GM23248 (cell line): Measurements from ENCODE around the gene ZNF687. TPM values are rescaled to one million over a fixed set of nuclear protein-coding genes. Genes with fewer than 3 reads are reported as not detected.

Source experiments
- DNase-seq: peaks from one replicate; pipeline ENCODE4 v3.0.0-alpha.2; 2015
- H2AFZ ChIP-seq: fragments of 200-600 bp; sonication (generic); 2 replicates; pipeline ENCODE4 v1.6.1; 2016; ENCODE audit warnings: antibody characterized with exemption
- H3F3A ChIP-seq: fragments of 200-600 bp; sonication (generic); 2 replicates; pipeline ENCODE4 v1.6.1; 2016; ENCODE audit warnings: mild to moderate bottlenecking, antibody characterized with exemption, mixed run types; ENCODE audit not compliant: insufficient read depth
- H3K27ac ChIP-seq: fragments of 200-600 bp; sonication (generic); 2 replicates; pipeline ENCODE4 v1.5.1; 2016; ENCODE audit warnings: mild to moderate bottlenecking
- H3K27me3 ChIP-seq: fragments of 200-600 bp; sonication (generic); replicated peaks from 2 replicates; pipeline ENCODE4 v1.6.1; 2016; ENCODE audit warnings: mild to moderate bottlenecking; ENCODE audit not compliant: insufficient read depth
- H3K36me3 ChIP-seq: fragments of 200-600 bp; sonication (generic); 2 replicates; pipeline ENCODE4 v1.6.1; 2016; ENCODE audit warnings: low read depth, mild to moderate bottlenecking
- H3K4me1 ChIP-seq: fragments of 200-600 bp; sonication (generic); 2 replicates; pipeline ENCODE4 v1.6.1; 2016; ENCODE audit warnings: mild to moderate bottlenecking; ENCODE audit not compliant: insufficient read depth
- H3K4me2 ChIP-seq: fragments of 200-600 bp; sonication (generic); one replicate; pipeline ENCODE4 v1.6.1; 2016; ENCODE audit warnings: mild to moderate bottlenecking; ENCODE audit not compliant: unreplicated experiment
- H3K4me3 ChIP-seq: fragments of 200-600 bp; sonication (generic); 2 replicates; pipeline ENCODE4 v1.5.1; 2016; ENCODE audit warnings: mild to moderate bottlenecking
- H3K79me2 ChIP-seq: fragments of 200-600 bp; sonication (generic); 2 replicates; pipeline ENCODE4 v1.6.1; 2016; ENCODE audit warnings: mild to moderate bottlenecking; ENCODE audit not compliant: insufficient read depth
- H3K9ac ChIP-seq: fragments of 200-600 bp; sonication (generic); 2 replicates; pipeline ENCODE4 v1.6.1; 2016; ENCODE audit warnings: mild to moderate bottlenecking
- H3K9me2 ChIP-seq: fragments of 200-600 bp; sonication (generic); 2 replicates; pipeline ENCODE4 v1.6.1; 2016; ENCODE audit warnings: mixed run types, mild to moderate bottlenecking, moderate library complexity; ENCODE audit not compliant: insufficient read depth
- H3K9me3 ChIP-seq: fragments of 200-600 bp; sonication (generic); one replicate; pipeline ENCODE4 v1.6.1; 2017; ENCODE audit warnings: low read depth
- H4K20me1 ChIP-seq: fragments of 200-600 bp; sonication (generic); 2 replicates; pipeline ENCODE4 v1.6.0; 2016; ENCODE audit not compliant: insufficient read depth
- EZH2 ChIP-seq: fragments of 200-600 bp; sonication (generic); IDR thresholded peaks from 2 replicates; pipeline ENCODE4 v1.6.1; 2018; ENCODE audit warnings: antibody characterized with exemption, mild to moderate bottlenecking; ENCODE audit not compliant: insufficient read depth, poor library complexity, severe bottlenecking
- EZH2phosphoT487 ChIP-seq: fragments of 200-600 bp; sonication (generic); IDR thresholded peaks from 2 replicates; pipeline ENCODE4 v1.6.1; 2018; ENCODE audit warnings: antibody characterized with exemption, moderate library complexity, mild to moderate bottlenecking, low read depth; ENCODE audit not compliant: insufficient read depth
- WGBS, 2 experiments: methylation state at CpG; one replicate each; pipeline ENCODE4 v1.1.6; 2015 to 2017; ENCODE audit warnings: low lambda C conversion rate in 2 of 2, low coverage in 1 of 2; ENCODE audit errors: missing lambda C conversion rate in 2 of 2; 5-methylcytosine and 5-hydroxymethylcytosine counted together
- in situ Hi-C: fragments of 300-500 bp; cut with MboI; formaldehyde crosslinking; loops from 2 replicates; pipeline ENCODE4 v1.15.0; 2020
- polyA plus RNA-seq: library from polyadenylated mRNA; unstranded; fragments of >200 nt; fragmentation: Nextera tagmentation; extraction: Ambion mirVana; gene quantifications from 2 replicates; pipeline ENCODE4 v1.2.1, GENCODE V29; 2016
- total RNA-seq: library from RNA; depleted of rRNA; stranded (reverse); fragments of >200 nt; shearing (Covaris generic); gene quantifications from 2 replicates; pipeline ENCODE4 v1.2.3, GENCODE V29; 2014

The ZNF687 gene
- total and polyA plus RNA-seq, 2 experiments from 2014 or later: 3.0 to 21.5 TPM

GRCh38 chr1:151309811-151310323 lies 27.8 kb downstream of the ZNF687 start:
- in situ Hi-C loops: no loop called here
- Histone ChIP-seq H3K9me2 (no peaks in the 10 kb centered on the region), H3K4me2 (no peak overlapping the region), H3K79me2 (peaks cover 60% of the 10 kb centered on the region), H3K9ac (no peak overlapping the region), H3K36me3 (peaks cover 36% of the 10 kb centered on the region), H3K27ac (no peak overlapping the region), H3K4me1 (peaks cover 43% of the 10 kb centered on the region), H3K27me3 (no peaks in the 10 kb centered on the region), H4K20me1 (peaks cover 10% of the 10 kb centered on the region; the same call in 1 of the 2 replicates), H3K4me3 (no peak overlapping the region), H3F3A (peaks cover 49% of the 10 kb centered on the region), H2AFZ (no peak overlapping the region), H3K9me3 (no peaks in the 10 kb centered on the region)
- DNase-seq: no peak
- TF ChIP-seq EZH2 (no peak), EZH2phosphoT487 (no peak)
- 77 to 84% methylated on average over 7 of the region's 7 CpGs for WGBS, 2 experiments

GRCh38 chr1:151311011-151311410 lies 28.9 kb downstream of the ZNF687 start:
- peaks cover 64% of the 10 kb centered on the region for H3K79me2 ChIP-seq
- no peak overlapping the region for H3K4me3 ChIP-seq
- peak overlapping the region; percentile 71 for H3K27ac ChIP-seq
- H3F3A ChIP-seq: peaks cover 49% of the 10 kb centered on the region
- peaks cover 24% of the 10 kb centered on the region for H3K36me3 ChIP-seq
- DNase-seq: peak; percentile 44
- no peak for TF ChIP-seq EZH2
- TF ChIP-seq EZH2phosphoT487: no peak
- peaks cover 10% of the 10 kb centered on the region; the same call in 1 of the 2 replicates for H4K20me1 ChIP-seq
- peaks cover 44% of the 10 kb centered on the region for H3K4me1 ChIP-seq
- no peaks in the 10 kb centered on the region for H3K27me3 ChIP-seq
- H3K9ac ChIP-seq: peak overlapping the region; percentile 40
- WGBS, 2 experiments: 84% methylated on average over 4 of the region's 4 CpGs
- in situ Hi-C loops: no loop called here
- no peaks in the 10 kb centered on the region for H3K9me2 ChIP-seq
- no peaks in the 10 kb centered on the region for H3K9me3 ChIP-seq
- H2AFZ ChIP-seq: no peak overlapping the region
- H3K4me2 ChIP-seq: peak overlapping the region; percentile 75

- TF ChIP-seq EZH2phosphoT487: no peak
- TF ChIP-seq EZH2: no peak
- Histone ChIP-seq H3K4me1 (peaks cover 44% of the 10 kb centered on the region), H3K36me3 (peaks cover 24% of the 10 kb centered on the region), H3K4me2 (peak overlapping the region; percentile 75), H3K9me3 (no peaks in the 10 kb centered on the region), H3F3A (peaks cover 49% of the 10 kb centered on the region), H2AFZ (no peak overlapping the region), H3K9ac (peak overlapping the region; percentile 65), H4K20me1 (peaks cover 10% of the 10 kb centered on the region; the same call in 1 of the 2 replicates), H3K27me3 (no peaks in the 10 kb centered on the region), H3K9me2 (no peaks in the 10 kb centered on the region), H3K79me2 (peaks cover 65% of the 10 kb centered on the region), H3K27ac (peak overlapping the region; percentile 87), H3K4me3 (peak overlapping the region; percentile 9; the same call in 1 of the 2 replicates)
- peak; percentile 100 for DNase-seq
- in situ Hi-C loops: no loop called here
- WGBS, 2 experiments: 40 to 43% methylated on average over 7 of the region's 7 CpGs
These were observed 29.7 kb downstream of the ZNF687 start for GRCh38 chr1:151311589-151312331.

GRCh38 chr1:151312411-151312810 lies 30.3 kb downstream of the ZNF687 start:
- TF ChIP-seq EZH2 (no peak), EZH2phosphoT487 (no peak)

More at GRCh38 chr1:151312411-151312810, 30.3 kb downstream of the ZNF687 start:
- H2AFZ ChIP-seq: no peak overlapping the region
- peak overlapping the region; percentile 68 for H3K4me2 ChIP-seq
- H3K9me3 ChIP-seq: no peaks in the 10 kb centered on the region
- DNase-seq: peak; percentile 57
- H3K27ac ChIP-seq: peak overlapping the region; percentile 87
- no peaks in the 10 kb centered on the region for H3K27me3 ChIP-seq
- H3K9me2 ChIP-seq: no peaks in the 10 kb centered on the region
- peaks cover 70% of the 10 kb centered on the region for H3K79me2 ChIP-seq
- peaks cover 10% of the 10 kb centered on the region; the same call in 1 of the 2 replicates for H4K20me1 ChIP-seq
- peaks cover 18% of the 10 kb centered on the region for H3K36me3 ChIP-seq
- in situ Hi-C loops: no loop called here
- H3F3A ChIP-seq: peaks cover 49% of the 10 kb centered on the region
- H3K4me1 ChIP-seq: peaks cover 44% of the 10 kb centered on the region
- H3K4me3 ChIP-seq: no peak overlapping the region
- H3K9ac ChIP-seq: peak overlapping the region; percentile 65
- WGBS, 2 experiments: 34 to 40% methylated on average over 4 of the region's 4 CpGs
